Activated CD4-positive, alpha-beta T cell treated with anti-CD3 and anti-CD28 coated beads, Interleukin-2, amount 50 U/mL, for 1 hour (primary cell): ENCODE data around the gene ABHD4.
"Not testable (repeated sequence)": the region's sequence is repeated elsewhere in the genome, so short reads cannot be mapped to it uniquely, and the experiment has no call there.

Experiments
- DNase-seq: peaks from one replicate; pipeline ENCODE4 v3.0.0-alpha.2; 2020

Gene ABHD4

DNA sequence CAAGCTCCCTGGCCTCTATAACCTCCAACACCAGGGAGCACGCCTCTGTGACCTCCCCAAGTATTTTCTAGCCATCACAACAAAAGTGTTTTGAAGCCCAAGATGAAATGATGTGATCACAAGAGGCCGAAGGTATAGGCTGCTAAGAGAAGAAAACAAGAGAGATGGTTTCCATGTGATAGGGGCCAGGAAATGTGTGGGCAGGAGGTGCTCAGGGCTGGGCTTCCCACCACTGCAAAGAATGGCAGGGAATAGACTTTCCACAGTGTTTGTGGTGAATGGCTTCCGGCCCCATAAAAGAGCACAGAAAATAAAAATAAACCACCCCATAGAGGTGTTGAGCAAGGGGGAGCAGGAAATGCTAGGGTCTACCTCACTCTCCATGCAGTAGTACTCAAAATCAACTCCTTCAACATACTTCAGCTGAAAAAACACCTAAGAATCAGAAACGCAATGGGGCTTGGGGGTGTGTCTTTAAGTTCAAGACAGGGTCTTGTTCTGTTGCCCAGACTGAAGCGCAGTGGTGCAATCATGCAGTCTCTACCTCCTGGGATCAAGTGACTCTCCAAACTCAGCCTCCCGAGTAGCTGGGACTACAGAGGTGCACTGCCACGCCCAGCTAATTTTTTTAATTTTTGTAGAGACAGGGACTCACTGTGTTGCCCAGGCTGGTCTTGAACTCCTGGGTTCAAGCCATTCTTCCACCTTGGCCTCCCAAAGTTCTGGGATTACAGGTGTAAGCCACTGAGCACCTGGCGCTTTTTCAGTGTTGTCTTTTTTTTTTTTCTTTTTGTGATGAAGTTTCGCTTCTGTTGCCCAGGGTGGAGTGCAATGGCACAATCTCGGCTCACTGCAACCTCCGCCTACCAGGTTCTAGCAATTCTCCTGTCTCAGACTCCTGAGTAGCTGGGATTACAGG lies 36.2 kb upstream of the ABHD4 start:
- DNase-seq = peak; percentile 69

DNA sequence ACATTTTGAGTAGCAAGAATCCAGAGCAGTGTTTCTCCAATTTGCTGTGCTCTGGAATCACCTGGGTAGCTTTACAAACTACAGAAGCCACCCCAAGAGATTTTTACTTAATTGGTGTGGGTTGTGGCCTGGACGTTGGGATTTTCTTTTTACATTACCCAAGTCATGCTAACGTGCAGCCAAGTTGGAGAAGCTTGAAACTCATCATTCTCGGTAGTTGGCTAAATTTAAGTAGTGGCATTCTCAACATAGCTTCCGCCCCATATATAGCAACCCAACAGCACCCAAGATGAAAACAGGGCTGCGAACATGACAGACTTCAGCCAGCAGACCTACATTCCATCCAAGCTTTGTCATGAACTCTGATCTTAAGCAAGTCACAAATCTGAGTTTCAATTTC lies 34.1 kb upstream of the ABHD4 start:
- no peak for DNase-seq

DNA sequence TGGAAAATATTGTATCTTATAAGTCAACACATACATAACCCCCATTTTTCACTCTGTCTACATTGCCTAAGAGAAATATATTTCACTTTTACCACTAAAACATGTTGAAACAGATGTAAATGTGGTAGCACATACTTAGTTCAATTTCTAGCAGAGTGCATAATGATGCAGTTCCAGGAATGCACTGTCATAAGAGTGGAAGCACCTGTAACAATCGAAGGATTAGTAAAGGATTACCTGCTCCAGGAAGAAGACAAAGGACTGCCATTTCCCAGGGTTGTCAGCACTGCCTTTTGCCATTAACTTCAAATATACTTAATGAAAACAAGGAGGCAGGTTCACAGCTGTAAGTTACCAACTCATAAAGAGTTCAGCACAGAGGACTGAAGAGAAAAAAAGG lies 33.6 kb upstream of the ABHD4 start:
- no peak for DNase-seq

DNA sequence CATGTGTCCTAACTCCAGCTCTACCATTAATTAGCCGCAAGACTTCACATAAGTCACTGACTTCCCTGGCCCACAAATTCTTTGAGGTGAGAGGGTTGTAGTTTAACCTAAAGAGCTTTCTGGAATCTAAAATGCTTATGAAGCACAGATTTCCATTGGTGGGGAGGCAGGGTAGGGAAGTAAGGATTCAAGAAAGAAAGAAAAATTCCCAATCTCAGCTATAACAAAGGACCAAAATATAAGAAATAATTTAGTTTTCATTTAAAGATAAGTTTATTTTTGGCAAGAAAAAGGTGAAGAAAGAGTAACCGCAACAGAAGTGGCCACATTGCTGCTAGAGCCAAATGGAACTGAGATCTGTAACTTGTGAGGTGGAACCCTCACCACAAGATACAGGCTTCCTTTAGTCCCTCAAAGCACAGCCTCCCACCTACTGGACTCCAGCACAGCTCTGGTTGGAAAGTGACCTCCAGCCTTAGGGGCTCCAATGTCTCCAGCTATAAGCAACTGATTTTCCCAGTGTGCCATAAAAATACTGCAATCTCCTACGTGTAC lies 32.6 kb upstream of the ABHD4 start:
- no peak for DNase-seq

DNA sequence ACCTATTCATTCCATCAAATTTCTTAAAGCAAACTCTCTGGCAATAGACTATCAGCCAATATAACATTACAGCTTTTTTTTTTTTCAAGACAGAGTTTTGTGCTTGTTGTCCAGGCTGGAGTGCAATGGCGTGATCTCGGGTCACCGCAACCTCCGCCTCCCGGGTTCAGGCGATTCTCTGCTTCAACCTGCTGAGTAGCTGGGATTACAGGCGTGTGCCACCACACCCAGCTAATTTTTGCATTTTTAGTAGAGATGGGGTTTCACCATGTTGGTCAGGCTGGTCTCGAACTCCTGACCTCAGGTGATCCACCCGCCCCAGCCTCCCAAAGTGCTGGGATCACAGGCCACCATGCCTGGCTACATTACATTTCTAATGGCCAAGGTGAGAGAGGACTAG lies 31.8 kb upstream of the ABHD4 start:
- DNase-seq = not testable (repeated sequence)

DNA sequence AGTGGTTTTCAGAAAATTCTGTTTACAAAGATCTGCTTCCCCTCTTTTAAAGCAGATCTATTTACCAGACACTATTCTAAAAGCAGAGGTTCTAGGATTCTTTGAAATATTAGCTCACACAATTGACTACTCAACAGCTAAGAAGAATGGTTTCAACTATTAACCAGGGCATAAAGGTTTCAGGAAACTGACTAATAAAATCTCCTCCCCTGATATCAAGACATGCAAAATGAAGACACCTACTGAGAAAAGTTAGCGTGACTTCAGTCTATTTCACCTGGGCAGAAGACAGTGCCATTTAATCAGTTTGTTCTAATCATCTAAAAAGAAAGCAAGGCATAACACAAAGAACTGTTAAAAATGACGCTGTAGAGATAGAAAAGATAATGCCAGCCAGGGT lies 31.3 kb upstream of the ABHD4 start:
- DNase-seq = no peak

DNA sequence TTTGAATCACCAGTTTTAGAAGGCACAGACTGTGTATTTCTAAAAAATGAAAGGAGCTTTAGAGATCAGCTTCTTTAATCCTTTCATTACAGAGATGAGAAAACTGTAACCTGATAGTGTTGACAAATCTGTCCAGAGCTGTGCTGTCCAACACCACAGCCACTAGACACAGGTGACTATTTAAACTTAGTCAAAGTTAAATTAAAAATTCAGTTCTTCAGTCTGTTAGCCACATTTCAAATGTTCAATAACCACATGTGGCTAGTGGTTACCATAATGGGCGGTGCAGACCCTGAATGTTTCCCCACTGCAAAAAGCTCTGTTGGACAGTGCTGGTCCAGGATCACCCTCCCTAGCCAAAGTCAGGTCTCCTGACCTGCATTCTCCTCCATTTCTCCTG lies 30.7 kb upstream of the ABHD4 start:
- no peak for DNase-seq

DNA sequence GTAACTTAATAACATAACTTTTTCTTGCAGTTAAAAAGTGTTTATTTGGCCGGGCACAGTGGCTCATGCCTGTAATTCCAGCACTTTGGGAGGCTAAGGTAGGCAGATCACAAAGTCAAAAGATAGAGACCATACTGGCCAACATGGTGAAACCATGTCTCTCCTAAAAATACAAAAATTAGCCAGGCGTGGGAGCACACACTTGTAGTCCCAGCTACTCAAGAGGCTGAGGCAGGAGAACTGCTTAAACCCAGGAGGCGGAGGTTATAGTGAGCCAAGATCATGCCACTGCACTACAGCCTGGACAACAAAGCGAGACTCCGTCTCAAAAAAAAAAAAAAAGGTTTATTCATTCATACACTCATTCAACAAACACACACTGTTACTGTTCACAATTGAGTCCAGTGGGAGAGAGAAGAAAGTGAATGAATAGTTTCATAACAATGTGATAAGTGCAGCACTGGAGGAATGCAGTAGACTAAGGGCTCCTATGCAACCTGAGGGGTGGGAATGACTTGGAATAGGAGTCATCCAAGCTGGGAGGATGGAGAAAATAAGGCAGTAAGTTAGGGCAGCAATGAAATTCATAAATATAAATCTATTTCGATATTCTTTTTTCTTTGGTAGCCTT lies 28.9 kb upstream of the ABHD4 start:
- DNase-seq = no peak

DNA sequence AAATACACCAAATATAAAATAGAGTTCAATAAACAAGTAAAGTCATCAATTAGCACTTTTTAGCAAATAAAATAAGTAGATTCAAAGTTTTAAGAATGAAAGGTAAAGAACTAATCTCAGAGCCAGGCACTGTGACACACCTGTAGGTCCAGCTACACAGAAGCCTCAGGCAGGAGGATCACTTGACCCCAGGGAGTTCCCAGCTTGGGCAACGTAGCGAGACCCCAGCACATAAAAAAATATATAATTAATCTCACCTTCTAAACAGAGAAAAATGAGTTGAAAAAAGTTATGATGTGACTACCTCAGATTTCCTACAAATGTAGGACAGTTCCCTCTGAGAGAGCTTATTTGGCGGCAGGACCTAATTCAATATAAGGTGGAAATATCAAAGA lies 28.4 kb upstream of the ABHD4 start:
- no peak for DNase-seq

DNA sequence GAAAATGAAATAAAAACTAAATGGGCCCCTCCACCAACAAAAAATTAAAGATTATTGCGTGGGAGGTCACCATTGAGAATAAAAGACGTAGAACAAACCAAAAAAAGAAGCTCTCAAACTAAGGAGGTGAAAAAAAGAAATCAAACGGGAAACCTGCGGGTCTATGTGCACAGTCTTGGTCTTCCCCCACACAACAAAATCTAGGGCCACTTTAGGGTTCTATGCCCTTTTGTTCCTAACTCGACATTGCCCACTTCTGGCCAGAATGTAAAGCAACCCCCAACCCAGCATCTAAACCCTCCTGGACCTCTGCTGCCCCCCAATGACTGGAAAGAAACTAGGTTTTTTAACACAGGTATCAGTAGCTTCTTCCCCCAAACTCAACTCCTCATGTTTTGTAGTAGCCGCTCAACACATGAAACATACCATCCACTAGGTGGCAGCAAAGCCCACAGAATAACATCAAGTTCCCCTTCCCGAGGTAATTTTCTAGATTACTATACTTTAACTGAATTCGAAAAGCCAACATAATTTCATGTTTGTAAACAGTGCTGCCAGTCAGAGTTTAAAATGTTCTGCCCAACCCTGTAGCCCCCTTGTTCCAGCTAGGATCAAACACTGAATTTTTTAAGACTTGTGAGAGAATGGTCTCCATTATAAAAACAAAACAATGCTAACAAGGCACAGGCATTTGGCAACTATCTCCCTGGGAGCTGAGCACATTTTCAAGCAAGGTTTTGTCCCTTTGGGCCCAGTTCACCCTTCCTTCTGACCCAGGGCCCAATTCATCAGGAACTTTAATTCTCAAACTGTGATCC lies 27.8 kb upstream of the ABHD4 start:
- peak; percentile 74 for DNase-seq

DNA sequence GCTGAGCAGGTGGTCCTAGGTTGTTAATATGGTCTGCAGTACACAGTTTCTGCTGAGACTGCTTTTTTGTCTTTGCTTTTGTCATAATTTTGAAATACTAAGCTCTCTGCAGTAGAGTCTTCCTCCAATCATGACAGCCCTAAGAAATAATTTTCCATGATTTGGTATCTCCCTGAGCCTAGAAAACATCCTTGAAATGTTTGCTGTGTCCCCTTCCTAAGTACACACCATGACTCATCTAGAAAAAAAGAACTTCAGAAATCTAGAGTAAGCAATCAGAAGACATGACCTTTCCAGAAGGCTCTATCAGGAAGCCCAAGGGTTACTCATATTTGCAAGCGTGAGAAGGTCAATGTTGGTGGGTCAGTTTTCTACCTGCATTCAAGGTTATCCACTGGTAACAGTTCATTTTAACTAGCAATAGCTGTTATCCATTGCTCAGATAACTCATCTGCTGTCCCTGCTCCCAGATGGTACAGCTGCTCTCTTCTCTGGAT lies 25.5 kb upstream of the ABHD4 start:
- no peak for DNase-seq

DNA sequence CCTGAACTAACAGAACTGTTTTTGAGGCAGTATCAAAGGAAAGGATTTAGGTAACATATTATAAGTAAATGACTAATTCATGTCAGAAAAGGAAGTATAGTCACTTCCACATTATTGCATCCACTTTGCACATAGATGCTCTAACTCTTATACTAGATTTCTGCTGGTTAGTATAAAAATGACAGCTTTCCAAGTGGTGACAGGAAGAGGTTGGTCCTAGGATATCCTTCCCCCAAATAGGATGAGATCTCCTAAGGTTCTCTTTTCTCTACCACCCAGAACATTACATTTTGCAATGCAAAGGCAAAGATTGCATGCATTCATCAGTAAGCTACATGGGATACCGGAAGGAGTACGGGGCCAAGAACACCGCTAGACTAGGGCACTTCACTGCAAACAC lies 24.3 kb upstream of the ABHD4 start:
- no peak for DNase-seq

DNA sequence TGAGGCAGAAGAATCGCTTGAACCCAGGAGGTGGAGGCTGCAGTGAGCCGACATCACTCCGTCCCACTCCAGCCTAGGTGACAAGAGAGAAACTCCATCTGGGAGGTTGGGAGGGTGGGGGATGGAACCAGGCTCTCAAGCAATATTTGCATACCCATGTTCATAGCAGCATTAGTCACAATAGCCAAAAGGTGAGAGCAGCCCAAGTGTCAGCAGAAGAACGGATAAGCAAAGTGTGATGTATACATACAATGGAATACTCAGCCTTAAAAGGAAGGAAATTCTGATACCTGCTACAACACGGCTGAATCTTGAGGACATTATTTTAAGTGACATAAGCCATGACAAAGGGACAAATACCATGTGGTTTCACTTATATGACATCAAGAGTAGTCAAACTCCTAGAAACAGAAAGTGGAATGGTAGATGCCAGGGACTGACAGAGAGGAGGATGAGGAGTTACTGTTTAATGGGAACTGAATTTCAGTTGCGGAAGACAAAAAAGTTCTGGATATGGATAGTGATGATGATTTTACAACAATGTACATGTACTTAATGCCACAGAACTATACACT lies 20.7 kb upstream of the ABHD4 start:
- DNase-seq = no peak

DNA sequence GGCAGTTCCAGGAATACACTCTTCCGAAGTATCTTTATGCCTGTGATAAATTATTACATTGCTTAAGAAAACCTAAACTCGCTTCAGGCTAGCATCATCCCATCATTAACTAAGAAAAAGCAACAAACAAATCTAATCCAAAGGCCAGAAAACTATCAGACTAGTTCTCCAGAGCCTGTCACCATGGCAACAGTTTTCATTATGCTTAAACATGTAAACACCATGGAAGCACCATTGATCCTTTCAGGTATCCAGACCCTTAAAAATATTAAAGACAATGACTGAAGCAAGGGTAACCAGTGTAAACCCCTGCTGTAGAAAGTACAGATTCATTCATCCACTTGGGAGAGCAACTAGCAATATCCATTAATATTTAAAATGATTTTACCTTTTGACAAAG lies 18.9 kb upstream of the ABHD4 start:
- no peak for DNase-seq

DNA sequence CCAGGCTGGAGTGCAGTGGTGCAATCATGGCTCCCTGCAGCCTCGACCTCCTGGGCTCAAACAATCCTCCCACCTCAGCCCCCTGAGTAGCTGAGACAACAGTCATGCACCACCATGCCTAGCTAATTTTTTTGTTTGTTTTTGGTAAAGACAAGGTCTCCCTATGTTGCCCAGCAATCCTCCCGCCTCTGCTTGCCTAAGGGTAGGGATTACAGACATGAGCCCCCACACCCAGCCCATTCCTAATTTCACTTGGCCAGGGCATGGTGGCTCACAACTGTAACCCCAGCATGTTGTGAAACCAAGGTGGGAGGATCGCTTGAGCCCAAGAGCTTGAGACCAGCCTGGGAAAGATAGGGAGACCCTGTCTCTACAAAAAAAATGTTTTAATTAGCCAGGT lies 18.2 kb upstream of the ABHD4 start:
- DNase-seq = no peak

DNA sequence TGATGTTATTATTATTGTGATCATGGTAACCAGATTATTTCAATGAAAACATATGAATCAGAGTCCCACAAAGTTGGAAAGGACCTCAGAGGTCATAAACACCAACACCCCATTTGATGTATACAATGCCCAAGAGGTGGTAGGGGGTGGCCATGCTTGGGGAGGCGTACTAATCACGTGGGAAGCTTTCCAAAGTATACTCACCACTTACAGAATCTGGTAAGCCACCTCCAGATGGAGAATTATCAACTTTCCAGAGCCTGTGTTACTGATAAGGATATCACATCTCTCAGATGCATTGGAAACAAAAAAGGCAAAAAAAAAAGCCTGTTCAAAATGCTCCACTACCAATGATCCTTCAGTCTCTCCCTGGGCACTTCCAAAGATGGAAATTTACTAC lies 17.5 kb upstream of the ABHD4 start:
- DNase-seq = no peak

DNA sequence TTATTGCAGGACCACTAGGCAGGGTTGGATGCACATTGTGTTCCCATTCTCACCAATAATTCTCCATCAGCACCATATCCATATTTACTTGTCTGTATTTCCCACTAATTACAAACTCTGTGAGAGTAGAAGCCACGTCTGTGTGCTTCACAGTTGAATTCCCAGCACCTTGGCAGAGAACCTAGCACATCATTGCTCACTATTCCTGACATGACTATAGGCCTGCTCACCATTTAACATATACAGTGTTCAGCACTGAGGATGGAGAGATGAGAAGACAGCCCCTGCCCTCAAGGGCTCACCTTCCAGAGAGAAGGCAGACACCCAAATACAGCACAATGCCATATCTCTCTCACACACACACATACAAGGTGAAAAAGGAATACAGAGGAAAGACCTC lies 14.1 kb upstream of the ABHD4 start:
- no peak for DNase-seq

DNA sequence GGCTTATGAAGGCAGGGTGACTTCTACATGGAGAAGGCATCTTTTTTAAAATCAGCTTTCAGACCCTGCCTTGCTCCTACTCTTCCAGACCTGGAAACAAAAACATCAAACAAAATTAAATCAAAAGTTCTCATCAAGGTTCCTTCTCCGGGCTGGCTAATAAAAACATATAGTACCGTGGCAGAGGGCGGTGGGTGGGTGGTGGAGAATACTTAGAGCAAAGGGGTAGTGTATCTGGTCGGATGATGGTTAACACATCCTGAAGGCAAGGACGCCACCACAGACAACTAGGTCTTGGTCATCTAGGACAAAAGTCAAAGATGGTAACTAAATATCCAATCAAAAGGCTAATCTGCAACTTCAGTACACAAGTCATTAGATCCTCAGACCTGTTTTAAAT lies 10.9 kb upstream of the ABHD4 start:
- no peak for DNase-seq

DNA sequence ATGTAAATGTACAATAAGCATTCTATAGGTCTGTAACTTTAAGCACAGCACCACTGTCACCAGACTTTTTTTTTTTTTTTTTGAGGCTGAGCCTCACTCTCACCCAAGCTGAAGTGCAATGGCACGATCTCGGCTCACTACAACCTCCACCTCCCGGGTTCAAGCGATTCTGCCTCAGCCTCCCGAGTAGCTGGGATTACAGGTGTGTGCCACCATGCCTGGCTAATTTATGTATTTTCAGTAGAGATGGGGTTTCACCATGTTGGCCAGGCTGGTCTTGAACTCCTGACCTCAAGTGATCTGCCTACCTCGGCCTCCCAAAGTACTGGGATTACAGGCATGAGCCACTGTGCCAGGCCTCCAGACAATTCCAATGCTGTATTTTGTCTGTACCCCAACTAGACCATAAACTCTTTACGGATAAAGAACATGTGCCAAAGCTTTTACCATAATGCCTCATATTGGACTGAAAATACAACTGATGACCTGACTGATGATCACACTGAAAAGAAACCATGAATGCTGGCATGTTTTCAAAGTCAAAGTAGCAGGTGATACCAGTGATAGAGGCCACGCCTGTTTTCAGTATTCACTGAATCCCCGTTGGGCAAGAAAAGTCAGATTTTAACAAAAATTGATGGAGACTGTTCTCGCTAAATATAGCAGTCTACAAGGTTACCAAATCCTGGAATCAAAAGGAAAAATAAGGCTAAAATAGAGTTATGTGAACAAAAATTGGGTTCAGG lies 10.2 kb upstream of the ABHD4 start:
- DNase-seq = not testable (repeated sequence)

DNA sequence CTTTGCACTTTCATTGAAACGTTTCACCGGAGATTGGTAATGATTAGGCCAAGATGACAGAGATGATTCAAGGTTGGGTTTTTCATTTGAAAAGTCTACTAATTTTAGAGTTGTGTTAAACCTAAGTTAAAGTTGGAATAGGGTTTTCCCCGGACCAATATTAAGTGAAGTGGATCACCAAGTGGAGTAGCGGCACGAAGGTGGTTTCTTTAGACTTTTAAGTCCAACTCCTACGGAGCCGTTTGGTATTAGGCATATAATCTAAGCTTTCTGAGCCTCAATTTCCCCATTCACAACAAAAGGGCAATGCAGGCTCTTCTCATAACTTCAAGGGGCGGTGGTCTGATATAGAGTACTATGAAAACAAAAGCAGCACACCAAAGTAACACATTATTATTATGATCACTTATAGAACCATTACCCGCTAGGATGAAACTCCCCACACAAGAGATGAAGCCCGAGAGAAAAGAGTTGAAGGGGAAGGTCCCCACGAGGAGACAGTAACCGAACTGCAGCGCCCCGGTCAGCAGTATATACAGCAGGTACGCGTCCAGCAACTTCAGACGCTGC lies 9.5 kb upstream of the ABHD4 start:
- DNase-seq = no peak

DNA sequence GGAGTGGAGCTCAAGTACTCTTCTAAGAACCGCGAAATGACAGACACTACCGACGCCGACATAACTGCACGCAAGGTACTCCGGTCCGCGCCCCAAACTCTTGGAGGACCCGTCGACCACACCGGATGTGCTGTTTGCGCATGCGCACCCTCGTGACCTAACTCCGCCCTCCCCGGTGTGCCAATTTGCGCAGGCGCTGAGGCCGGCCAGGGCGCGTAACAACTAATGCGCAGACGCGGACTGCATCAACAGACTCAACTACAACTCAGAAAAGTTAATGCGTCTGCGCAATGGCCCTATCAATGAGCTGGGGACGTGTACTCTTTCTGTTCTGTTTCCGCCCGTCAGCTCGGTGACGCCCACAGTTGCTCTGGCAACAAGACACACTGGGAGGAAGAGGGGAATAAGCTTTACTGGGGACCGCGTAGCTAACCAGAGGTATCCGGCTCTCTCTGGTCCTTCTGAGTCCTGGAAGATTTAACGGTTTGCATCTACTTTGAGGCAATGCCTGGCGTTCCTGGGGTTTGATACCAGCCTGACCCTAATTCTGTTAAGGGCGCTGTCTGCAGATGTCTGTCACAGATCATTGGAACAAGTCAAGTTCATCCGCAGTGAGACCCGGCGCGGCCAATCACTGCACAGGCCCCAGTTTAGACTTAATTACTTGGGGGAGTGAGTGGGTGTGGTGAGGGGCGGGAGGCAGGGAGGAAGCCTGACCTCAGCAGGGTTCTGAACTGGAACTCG lies 8.8 kb upstream of the ABHD4 start, which contains the start of gene DAD1:
Gene DAD1 (minus strand): TSS at position 129 of the 744 bp plus-strand sequence. CDS start 67 bp downstream, at position 62.
- DNase-seq = peak; percentile 99
